Measurements from ENCODE around the gene GRXCR2.
"Not testable (repeated sequence)": the region's sequence is repeated elsewhere in the genome, so short reads cannot be mapped to it uniquely, and the experiment has no call there.

The GRXCR2 gene

GRCh38 chr5:145872914-145873313, at the start of gene GRXCR2:
GRXCR2 (minus strand) TSS chr5:145873014; CDS start chr5:145872968, 46 bp downstream.
- DNase-seq = no peak

- DNase-seq = no peak
Observed at GRCh38 chr5:145922059-145922458, 49.2 kb upstream of the GRXCR2 start.

- no peak for DNase-seq
Observed at GRCh38 chr5:145921211-145921610, 48.4 kb upstream of the GRXCR2 start.

- DNase-seq = no peak
Observed at GRCh38 chr5:145920542-145921210, 47.9 kb upstream of the GRXCR2 start.

- no peak for DNase-seq
Observed at GRCh38 chr5:145919413-145919812, 46.6 kb upstream of the GRXCR2 start.

- DNase-seq = no peak
Observed at GRCh38 chr5:145918397-145918796, 45.6 kb upstream of the GRXCR2 start.

GRCh38 chr5:145917288-145917687, 44.5 kb upstream of the GRXCR2 start:
- no peak for DNase-seq

- DNase-seq = no peak
Observed at GRCh38 chr5:145915970-145916638, 43.3 kb upstream of the GRXCR2 start.

GRCh38 chr5:145913701-145914100, 40.9 kb upstream of the GRXCR2 start:
- DNase-seq = no peak

- no peak for DNase-seq
Observed at GRCh38 chr5:145912594-145912993, 39.8 kb upstream of the GRXCR2 start.

GRCh38 chr5:145912019-145912418, 39.2 kb upstream of the GRXCR2 start:
- DNase-seq = no peak

- no peak for DNase-seq
Observed at GRCh38 chr5:145911164-145911563, 38.4 kb upstream of the GRXCR2 start.

GRCh38 chr5:145908206-145908960, 35.6 kb upstream of the GRXCR2 start:
- DNase-seq = no peak

GRCh38 chr5:145906401-145906800, 33.6 kb upstream of the GRXCR2 start:
- no peak for DNase-seq

- no peak for DNase-seq
Observed at GRCh38 chr5:145904743-145905142, 31.9 kb upstream of the GRXCR2 start.

- DNase-seq = no peak
Observed at GRCh38 chr5:145903867-145904266, 31.1 kb upstream of the GRXCR2 start.

GRCh38 chr5:145903113-145903512, 30.3 kb upstream of the GRXCR2 start:
- no peak for DNase-seq

GRCh38 chr5:145902421-145902820, 29.6 kb upstream of the GRXCR2 start:
- no peak for DNase-seq

GRCh38 chr5:145898171-145898570, 25.4 kb upstream of the GRXCR2 start:
- DNase-seq = no peak

GRCh38 chr5:145891378-145891777, 18.6 kb upstream of the GRXCR2 start:
- not testable (repeated sequence) for DNase-seq

GRCh38 chr5:145889611-145890010, 16.8 kb upstream of the GRXCR2 start:
- DNase-seq = no peak

GRCh38 chr5:145887976-145888574, 15.3 kb upstream of the GRXCR2 start:
- no peak for DNase-seq

GRCh38 chr5:145887217-145887616, 14.4 kb upstream of the GRXCR2 start:
- no peak for DNase-seq

GRCh38 chr5:145874765-145875164, 2.0 kb upstream of the GRXCR2 start:
- no peak for DNase-seq

Data from NCI-H774 (cell line).